HEK293 (cell line): ENCODE data around the gene NLRP4.

Experiments used
- CTCF ChIA-PET: fragments of 350-600 bp; formaldehyde crosslinking; extraction: SDS; loops from one replicate; lab custom pipeline; 2021; ENCODE audit warnings: antibody characterized with exemption; lab: Yijun Ruan, JAX
- POLR2A ChIA-PET: fragments of 300-600 bp; formaldehyde crosslinking; extraction: SDS; loops from one replicate; lab custom pipeline; 2020; ENCODE audit warnings: antibody characterized with exemption, inconsistent platforms; lab: Yijun Ruan, JAX
- H3K27ac ChIP-seq: fragments of 200-500 bp; sonication (Bioruptor generic); 2 replicates; pipeline ENCODE4 v1.5.1; 2014; ENCODE audit warnings: low read depth, low read length, control low read depth, inconsistent platforms; ENCODE audit errors: extremely low read depth
- H3K36me3 ChIP-seq, 2 experiments: fragments of 200-500 bp in 1 of 2; sonication (Bioruptor generic) in 1 of 2; 1 replicate in 1 of 2; 2 replicates in 1 of 2; pipeline ENCODE4 v1.5.1; 2014 to 2017; ENCODE audit warnings: inconsistent platforms in 2 of 2, low read length in 2 of 2; ENCODE audit not compliant: control insufficient read depth in 2 of 2, insufficient read depth in 1 of 2
- H3K4me1 ChIP-seq: fragments of 200-500 bp; sonication (Bioruptor generic); 2 replicates; pipeline ENCODE4 v1.5.1; 2014; ENCODE audit warnings: mild to moderate bottlenecking, low read length, inconsistent platforms; ENCODE audit not compliant: control insufficient read depth, insufficient read depth
- H3K4me3 ChIP-seq: 2 replicates; pipeline ENCODE4 v1.5.1; 2011; ENCODE audit warnings: low read depth, mild to moderate bottlenecking, control low read depth, low read length, moderate library complexity
- H3K9me3 ChIP-seq: fragments of 200-500 bp; sonication (Bioruptor generic); 2 replicates; pipeline ENCODE4 v1.5.1; 2014; ENCODE audit warnings: low read depth, low read length, inconsistent platforms; ENCODE audit not compliant: control insufficient read depth, insufficient read depth
- MZF1 ChIP-seq: fragments of 450-650 bp; formaldehyde crosslinking; IDR thresholded peaks from 2 replicates; pipeline ENCODE4 v1.5.1; 2017; ENCODE audit warnings: missing biosample characterization, missing genetic modification characterization, borderline replicate concordance
- ZEB2 ChIP-seq: fragments of 450-650 bp; formaldehyde crosslinking; IDR thresholded peaks from 2 replicates; pipeline ENCODE4 v1.5.1; 2016; ENCODE audit warnings: missing biosample characterization, missing genetic modification characterization
- ZNF132 ChIP-seq: fragments of 450-650 bp; formaldehyde crosslinking; IDR thresholded peaks from 2 replicates; pipeline ENCODE4 v1.5.1; 2017; ENCODE audit warnings: missing biosample characterization, missing genetic modification characterization, borderline replicate concordance
- ZNF341 ChIP-seq: fragments of 450-650 bp; formaldehyde crosslinking; IDR thresholded peaks from 2 replicates; pipeline ENCODE4; 2016; ENCODE audit warnings: low read depth, missing biosample characterization, missing genetic modification characterization
- ZNF645 ChIP-seq: fragments of 450-650 bp; formaldehyde crosslinking; IDR thresholded peaks from 2 replicates; pipeline ENCODE4; 2016; ENCODE audit warnings: missing biosample characterization, missing genetic modification characterization
- ZNF776 ChIP-seq: fragments of 450-650 bp; formaldehyde crosslinking; IDR thresholded peaks from 2 replicates; pipeline ENCODE4 v1.5.0; 2017; ENCODE audit warnings: missing biosample characterization, missing genetic modification characterization, borderline replicate concordance
- TF ChIP-seq, protein P1 (sequence below): fragments of 450-650 bp; IDR thresholded peaks from 2 replicates; pipeline ENCODE4 v1.5.1; 2018; ENCODE audit warnings: missing biosample characterization, missing genetic modification characterization
- TF ChIP-seq, protein P2 (sequence below): fragments of 450-650 bp; formaldehyde crosslinking; conservative IDR thresholded peaks from 2 replicates; pipeline ENCODE4 v1.5.1; 2016; ENCODE audit warnings: low read depth, missing biosample characterization, missing genetic modification characterization
- TF ChIP-seq, protein P3 (sequence below): fragments of 450-650 bp; formaldehyde crosslinking; IDR thresholded peaks from 2 replicates; pipeline ENCODE4 v1.5.1; 2016; ENCODE audit warnings: missing biosample characterization, missing genetic modification characterization, borderline replicate concordance

The NLRP4 gene

GRCh38 chr19:55930996-55931515 lies 94.7 kb downstream of the NLRP4 start:
- Histone ChIP-seq H3K36me3 (no peaks in the 10 kb centered on the region), H3K9me3 (no peaks in the 10 kb centered on the region), H3K4me3 (no peak overlapping the region)
- CTCF ChIA-PET, result no interaction called here
- POLR2A ChIA-PET, result no interaction called here
- TF ChIP-seq ZNF645 (tag by site-specific recombination) (no peak), MZF1 (no peak), ZNF341 (tag by site-specific recombination) (no peak), ZEB2 (no peak), ZNF132 (tag by site-specific recombination) (no peak), ZNF776 (tag by site-specific recombination) (no peak)
- TF ChIP-seq, protein P1, sequence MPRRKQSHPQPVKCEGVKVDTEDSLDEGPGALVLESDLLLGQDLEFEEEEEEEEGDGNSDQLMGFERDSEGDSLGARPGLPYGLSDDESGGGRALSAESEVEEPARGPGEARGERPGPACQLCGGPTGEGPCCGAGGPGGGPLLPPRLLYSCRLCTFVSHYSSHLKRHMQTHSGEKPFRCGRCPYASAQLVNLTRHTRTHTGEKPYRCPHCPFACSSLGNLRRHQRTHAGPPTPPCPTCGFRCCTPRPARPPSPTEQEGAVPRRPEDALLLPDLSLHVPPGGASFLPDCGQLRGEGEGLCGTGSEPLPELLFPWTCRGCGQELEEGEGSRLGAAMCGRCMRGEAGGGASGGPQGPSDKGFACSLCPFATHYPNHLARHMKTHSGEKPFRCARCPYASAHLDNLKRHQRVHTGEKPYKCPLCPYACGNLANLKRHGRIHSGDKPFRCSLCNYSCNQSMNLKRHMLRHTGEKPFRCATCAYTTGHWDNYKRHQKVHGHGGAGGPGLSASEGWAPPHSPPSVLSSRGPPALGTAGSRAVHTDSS (tag by site-specific recombination), result no peak
- TF ChIP-seq, protein P2, sequence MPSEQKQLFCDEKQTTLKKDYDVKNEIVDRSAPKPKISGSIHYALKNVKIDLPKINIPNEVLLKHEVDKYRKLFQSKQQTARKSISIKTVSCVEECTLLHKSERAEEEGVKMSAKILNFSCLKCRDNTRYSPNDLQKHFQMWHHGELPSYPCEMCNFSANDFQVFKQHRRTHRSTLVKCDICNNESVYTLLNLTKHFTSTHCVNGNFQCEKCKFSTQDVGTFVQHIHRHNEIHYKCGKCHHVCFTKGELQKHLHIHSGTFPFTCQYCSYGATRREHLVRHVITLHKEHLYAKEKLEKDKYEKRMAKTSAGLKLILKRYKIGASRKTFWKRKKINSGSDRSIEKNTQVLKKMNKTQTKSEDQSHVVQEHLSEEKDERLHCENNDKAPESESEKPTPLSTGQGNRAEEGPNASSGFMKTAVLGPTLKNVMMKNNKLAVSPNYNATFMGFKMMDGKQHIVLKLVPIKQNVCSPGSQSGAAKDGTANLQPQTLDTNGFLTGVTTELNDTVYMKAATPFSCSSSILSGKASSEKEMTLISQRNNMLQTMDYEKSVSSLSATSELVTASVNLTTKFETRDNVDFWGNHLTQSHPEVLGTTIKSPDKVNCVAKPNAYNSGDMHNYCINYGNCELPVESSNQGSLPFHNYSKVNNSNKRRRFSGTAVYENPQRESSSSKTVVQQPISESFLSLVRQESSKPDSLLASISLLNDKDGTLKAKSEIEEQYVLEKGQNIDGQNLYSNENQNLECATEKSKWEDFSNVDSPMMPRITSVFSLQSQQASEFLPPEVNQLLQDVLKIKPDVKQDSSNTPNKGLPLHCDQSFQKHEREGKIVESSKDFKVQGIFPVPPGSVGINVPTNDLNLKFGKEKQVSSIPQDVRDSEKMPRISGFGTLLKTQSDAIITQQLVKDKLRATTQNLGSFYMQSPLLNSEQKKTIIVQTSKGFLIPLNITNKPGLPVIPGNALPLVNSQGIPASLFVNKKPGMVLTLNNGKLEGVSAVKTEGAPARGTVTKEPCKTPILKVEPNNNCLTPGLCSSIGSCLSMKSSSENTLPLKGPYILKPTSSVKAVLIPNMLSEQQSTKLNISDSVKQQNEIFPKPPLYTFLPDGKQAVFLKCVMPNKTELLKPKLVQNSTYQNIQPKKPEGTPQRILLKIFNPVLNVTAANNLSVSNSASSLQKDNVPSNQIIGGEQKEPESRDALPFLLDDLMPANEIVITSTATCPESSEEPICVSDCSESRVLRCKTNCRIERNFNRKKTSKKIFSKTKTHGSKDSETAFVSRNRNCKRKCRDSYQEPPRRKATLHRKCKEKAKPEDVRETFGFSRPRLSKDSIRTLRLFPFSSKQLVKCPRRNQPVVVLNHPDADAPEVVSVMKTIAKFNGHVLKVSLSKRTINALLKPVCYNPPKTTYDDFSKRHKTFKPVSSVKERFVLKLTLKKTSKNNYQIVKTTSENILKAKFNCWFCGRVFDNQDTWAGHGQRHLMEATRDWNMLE, result no peak
- TF ChIP-seq, protein P3, sequence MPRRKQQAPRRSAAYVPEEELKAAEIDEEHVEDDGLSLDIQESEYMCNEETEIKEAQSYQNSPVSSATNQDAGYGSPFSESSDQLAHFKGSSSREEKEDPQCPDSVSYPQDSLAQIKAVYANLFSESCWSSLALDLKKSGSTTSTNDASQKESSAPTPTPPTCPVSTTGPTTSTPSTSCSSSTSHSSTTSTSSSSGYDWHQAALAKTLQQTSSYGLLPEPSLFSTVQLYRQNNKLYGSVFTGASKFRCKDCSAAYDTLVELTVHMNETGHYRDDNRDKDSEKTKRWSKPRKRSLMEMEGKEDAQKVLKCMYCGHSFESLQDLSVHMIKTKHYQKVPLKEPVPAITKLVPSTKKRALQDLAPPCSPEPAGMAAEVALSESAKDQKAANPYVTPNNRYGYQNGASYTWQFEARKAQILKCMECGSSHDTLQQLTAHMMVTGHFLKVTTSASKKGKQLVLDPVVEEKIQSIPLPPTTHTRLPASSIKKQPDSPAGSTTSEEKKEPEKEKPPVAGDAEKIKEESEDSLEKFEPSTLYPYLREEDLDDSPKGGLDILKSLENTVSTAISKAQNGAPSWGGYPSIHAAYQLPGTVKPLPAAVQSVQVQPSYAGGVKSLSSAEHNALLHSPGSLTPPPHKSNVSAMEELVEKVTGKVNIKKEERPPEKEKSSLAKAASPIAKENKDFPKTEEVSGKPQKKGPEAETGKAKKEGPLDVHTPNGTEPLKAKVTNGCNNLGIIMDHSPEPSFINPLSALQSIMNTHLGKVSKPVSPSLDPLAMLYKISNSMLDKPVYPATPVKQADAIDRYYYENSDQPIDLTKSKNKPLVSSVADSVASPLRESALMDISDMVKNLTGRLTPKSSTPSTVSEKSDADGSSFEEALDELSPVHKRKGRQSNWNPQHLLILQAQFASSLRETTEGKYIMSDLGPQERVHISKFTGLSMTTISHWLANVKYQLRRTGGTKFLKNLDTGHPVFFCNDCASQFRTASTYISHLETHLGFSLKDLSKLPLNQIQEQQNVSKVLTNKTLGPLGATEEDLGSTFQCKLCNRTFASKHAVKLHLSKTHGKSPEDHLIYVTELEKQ (tag by site-specific recombination), result no peak
- TF ChIP-seq, all 188 proteins: peak for 0
- Histone ChIP-seq H3K27ac (no peak overlapping the region), H3K4me1 (no peaks in the 10 kb centered on the region)
